Lung microvascular endothelial cell (primary cell): ENCODE measurements around the gene SLC1A2. TPM values are rescaled to one million over a fixed set of nuclear protein-coding genes. Genes with fewer than 3 reads are reported as not detected.

Experiments used
- DNase-seq, 2 donors: peaks; one replicate each; pipeline versions ENCODE4 v3.0.0 to v3.0.0-alpha.2; 2010; ENCODE audit warnings: low read depth in 2 of 2
- total RNA-seq: library from RNA; depleted of rRNA; stranded (reverse); fragments of >200 nt; gene quantifications from 2 replicates; pipeline ENCODE4 v1.2.1, GENCODE V29; 2014

The SLC1A2 gene
- total RNA-seq, 1 donor from 2014 or later = not detected

GRCh38 chr11:35376613-35377012 is 42.7 kb downstream of the SLC1A2 start:
- peak in 1 of 2 donors; percentile 84 for DNase-seq

- no peak for DNase-seq
Measured at GRCh38 chr11:35376118-35376510, 43.2 kb downstream of the SLC1A2 start.

- DNase-seq = no peak
Measured at GRCh38 chr11:35375332-35376117, 43.8 kb downstream of the SLC1A2 start.

GRCh38 chr11:35373284-35373933 is 45.9 kb downstream of the SLC1A2 start:
- no peak for DNase-seq

- no peak for DNase-seq
Measured at GRCh38 chr11:35372565-35373283, 46.6 kb downstream of the SLC1A2 start.

- DNase-seq = peak in 1 of 2 donors; percentile 50
Measured at GRCh38 chr11:35367491-35367890, 51.9 kb downstream of the SLC1A2 start.

- DNase-seq = no peak
Measured at GRCh38 chr11:35366798-35367197, 52.6 kb downstream of the SLC1A2 start.

- DNase-seq = no peak
Measured at GRCh38 chr11:35365961-35366360, 53.4 kb downstream of the SLC1A2 start.

GRCh38 chr11:35365395-35365794 is 54.0 kb downstream of the SLC1A2 start:
- no peak for DNase-seq

- DNase-seq = peak in 1 of 2 donors; percentile 62
Measured at GRCh38 chr11:35363854-35364780, 55.2 kb downstream of the SLC1A2 start.

GRCh38 chr11:35363246-35363801 is 56.0 kb downstream of the SLC1A2 start:
- DNase-seq = no peak

- DNase-seq = no peak
Measured at GRCh38 chr11:35362521-35362980, 56.8 kb downstream of the SLC1A2 start.

GRCh38 chr11:35360055-35360530 is 59.3 kb downstream of the SLC1A2 start:
- no peak for DNase-seq

GRCh38 chr11:35359321-35360054 is 59.9 kb downstream of the SLC1A2 start:
- DNase-seq = no peak

- no peak for DNase-seq
Measured at GRCh38 chr11:35358391-35358790, 61.0 kb downstream of the SLC1A2 start.

GRCh38 chr11:35357923-35358322 is 61.4 kb downstream of the SLC1A2 start:
- DNase-seq = peak in 1 of 2 donors; percentile 12

- DNase-seq = no peak
Measured at GRCh38 chr11:35355102-35355749, 64.1 kb downstream of the SLC1A2 start.

GRCh38 chr11:35354644-35355043 is 64.7 kb downstream of the SLC1A2 start:
- peak in 1 of 2 donors; percentile 11 for DNase-seq
